Stimulated activated CD8-positive, alpha-beta memory T cell treated with anti-CD3 and anti-CD28 coated beads, Interleukin-12 subunit alpha, Interleukin-12 subunit beta, amount 100 ng/mL, for 1 hour (primary cell): Measurements from ENCODE around the gene HK3.

Experiments used
- DNase-seq: peaks from one replicate; pipeline ENCODE4 v3.0.0-alpha.2; 2020; ENCODE audit warnings: low read depth

The HK3 gene

DNA sequence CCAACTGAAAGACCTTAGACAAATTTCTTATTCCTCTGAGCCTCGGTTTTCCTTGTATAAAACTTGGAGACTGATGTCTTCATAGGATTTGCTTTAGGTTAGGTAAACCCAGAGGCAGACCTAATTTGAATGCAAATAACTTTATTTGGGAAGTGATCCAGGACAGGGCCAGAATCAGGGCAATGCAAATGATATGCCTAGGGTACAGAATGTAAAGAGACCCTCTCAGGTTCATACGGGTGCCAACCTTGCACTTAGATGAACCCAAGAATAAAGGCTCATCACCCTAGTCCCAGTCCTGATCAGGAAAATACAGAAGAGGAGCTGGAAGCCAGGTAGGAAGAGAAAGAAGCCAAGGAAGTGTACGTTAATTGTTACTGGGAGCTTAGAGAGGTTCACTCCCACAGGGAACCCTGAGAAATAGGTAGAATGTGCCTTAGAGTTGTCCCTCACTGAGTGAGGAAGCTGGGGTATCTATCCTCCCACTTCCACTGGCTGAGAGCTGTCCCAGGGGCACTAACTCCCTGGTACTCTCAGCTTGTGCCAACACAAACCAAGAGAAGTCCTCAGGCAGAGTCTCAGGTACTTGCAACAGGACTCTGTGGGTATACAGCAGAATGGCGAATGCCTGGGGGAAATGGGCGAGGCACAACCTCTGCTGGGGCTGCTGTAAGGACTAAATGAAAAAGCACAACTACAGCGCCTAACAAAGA, 3.1 kb upstream of the HK3 start:
- DNase-seq, result no peak

DNA sequence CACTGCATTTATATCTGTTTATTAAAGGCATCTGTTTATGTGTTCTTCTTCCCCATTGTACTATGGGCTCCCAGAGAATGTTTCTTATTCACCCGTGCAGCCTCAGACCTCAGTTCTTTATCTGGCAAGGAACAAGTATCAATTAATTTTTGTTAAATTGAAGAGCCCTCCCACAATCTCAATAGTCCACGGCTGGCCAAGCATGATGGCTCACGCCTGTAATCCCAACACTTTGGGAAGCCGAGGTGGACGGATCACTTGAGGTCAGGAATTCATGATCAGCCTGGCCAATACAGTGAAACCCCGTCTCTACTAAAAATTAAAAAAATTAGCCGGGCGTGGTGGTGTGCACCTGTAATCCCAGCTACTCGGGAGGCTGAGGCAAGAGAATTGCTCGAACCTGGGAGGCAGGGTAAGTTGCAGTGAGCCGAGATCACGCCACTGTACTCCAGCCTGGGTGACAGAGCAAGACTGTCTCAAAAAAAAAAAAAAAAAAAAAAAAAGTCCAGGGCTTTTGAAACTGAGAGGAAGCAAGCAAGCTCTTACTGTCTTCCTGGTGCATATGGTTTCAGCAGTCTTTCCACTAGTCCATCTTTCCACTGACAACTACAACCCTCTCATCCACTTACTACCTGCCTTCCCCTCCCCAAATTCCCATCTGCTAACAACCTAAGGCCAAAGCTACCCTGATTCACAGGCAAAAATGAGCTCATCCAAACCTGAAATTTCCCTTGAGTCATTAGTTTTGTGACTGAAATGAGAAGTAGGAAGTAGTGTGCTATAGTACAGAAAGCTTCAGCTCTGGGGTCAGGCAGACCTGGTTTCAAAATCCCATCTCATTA, 2.3 kb upstream of the HK3 start:
- DNase-seq, result no peak

DNA sequence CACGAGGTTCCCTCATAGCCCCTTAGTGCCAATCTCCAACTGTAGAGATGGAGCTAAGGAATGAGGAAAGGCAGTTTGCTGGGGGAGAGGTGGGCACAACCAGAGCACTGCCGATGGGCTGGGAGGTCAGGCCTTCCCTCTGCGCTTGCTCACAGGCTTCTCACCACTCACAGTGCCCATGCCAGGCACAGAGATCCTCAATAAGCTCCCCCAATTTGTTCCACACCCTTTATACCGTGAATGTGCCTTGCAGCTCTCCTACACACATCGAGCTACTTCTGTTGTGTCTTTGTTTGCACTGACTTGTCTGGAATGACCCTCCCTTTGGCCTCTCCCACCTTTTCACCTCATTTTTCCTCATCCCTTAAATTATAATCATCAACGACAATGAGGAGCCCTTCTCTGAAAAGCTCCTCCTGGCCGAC, 1.6 kb upstream of the HK3 start:
- DNase-seq, result no peak

DNA sequence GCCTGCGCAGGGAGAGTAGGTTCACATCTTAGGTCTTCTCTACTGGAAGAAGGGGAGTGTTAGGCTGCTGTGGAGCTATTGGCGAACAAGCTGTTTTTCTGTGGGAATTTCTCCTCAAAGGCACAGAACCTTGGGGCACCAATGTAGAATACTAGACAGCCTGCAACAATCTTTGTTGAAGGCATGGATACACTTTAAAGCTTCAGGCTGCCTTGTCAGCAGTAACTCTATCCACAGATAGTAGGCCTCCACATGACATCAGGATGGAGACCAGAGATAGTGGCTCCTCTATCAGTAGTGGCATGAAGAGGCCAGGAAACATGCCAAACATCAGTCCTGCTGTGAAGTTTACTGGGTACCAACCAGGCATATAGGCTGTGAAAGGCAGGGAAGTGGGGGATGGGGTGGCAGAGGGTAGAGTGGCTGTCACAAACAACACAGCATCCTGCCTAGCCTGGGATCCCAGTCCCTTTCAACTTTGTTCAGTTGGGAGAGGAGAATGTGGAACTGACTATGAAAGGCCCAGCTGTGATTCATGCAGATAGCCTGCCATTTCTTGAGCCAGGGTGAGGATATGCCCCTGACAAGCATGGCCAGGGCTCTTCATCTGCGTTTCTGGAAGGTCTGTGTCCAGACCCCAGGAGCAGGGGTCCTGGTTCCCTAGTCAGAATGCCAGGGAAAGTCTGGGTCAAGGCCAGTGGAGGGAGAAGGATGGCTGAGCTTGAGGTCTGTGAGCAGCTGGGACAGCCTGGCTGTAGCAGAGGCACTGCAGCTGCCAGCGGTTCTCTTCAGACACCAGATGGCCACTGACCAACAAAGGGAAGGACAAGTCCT, 1.0 kb upstream of the HK3 start:
- DNase-seq, result no peak

DNA sequence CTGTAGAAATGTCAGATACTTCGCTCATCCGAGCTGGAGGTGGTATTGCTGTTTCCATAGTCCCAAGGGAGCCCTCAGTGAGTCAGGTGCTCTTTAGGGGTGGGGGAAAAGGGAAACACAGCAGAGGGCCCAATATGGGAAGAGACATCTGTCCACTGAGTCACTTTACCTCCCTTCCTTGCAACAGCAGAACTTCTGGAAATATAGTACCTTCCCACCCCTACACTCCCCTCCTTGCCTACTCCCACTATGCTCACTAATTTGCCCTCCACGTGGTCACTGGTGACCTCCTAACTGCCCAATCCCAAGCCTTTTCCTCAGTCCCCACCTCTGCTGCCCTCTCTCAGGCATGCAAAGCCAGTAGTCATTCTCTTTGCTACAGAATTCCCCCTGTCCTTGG, 1.9 kb downstream of the HK3 start:
- no peak for DNase-seq

DNA sequence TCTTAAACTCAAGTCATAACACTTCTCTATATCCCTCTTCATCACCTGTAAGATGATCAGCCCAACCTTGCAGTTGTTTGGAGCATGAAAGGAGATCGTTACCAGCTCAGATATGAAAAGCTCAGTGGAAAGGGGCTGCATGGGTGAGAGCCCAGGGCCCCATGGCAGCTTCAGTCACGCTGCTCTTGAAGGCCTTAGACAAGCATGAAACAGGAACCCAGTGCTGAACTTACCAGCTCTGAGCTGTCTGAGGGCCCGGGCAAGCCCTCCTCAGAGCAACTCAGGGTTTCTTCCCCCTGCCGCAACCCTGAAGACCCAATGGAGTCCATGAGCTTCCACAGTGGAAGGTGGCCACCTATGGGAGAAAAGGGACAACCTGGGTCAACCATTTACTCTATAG, 3.3 kb downstream of the HK3 start:
- no peak for DNase-seq

DNA sequence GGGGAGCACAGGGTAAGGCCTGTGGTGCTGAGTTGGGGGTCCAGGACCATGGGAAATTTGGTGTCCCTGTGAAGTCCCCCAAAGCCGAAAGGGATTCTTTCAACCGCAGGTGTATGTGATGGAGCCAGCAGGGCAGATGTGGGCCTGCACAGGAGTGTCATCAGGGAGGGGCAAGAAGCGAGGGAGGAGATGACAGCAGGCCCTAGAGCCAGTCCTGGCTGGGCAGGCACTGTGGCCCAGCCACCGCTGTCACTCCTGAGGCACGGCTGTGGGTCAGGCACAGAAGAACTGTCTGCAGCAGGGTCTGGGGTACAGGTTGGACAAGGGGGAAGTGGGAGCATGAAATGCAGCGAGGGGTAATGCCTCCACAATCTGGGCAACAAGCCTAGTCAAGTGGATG, 4.8 kb downstream of the HK3 start:
- no peak for DNase-seq

DNA sequence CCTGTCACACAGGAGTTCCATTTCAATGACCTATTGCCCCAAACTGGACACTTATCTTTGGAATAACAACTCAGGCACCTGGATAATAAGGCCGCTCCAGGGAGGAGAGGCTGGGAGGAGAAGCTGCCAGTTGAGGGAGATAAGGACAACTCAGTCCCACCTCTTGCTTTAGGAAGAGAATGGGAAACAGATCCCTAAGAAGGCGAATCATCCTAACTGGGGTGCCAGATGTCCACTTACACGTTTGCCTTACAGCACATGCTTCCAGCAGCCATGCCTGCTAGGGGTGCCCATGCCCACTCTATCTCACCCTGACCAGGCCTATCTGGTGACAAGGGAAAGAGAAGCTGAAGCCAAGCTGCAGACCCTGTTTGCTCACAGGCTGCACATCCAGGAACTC, 6.5 kb downstream of the HK3 start:
- no peak for DNase-seq

DNA sequence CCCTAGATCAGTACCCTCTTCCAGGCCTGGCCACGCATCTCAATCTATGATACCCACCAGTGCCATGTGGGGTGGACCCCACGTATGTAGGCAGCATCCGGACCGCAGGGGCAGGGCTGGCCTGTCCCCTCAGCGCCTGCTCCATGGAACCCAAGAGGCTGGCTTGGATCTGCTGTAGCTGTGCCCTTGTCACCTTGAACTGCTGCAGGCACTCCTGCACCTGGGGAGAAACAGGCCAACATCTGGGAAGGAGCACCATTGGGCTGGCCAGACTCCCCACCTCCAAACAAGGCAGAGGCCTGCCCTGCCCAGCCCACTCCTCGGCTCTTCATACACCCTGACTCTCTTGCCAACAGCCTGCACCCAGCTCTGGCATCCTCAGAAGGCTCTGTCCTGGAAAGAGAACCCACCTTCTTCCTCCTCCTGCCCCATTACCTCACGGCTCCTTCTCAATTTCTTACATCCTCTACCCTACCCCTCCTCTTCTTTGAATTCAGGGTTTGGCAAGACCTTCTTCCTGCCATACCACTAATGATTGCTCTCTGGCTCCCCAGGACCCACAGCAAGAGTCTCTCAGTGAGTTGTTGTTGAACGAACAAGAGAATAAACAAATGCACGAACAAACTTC, 7.7 kb downstream of the HK3 start:
- no peak for DNase-seq

DNA sequence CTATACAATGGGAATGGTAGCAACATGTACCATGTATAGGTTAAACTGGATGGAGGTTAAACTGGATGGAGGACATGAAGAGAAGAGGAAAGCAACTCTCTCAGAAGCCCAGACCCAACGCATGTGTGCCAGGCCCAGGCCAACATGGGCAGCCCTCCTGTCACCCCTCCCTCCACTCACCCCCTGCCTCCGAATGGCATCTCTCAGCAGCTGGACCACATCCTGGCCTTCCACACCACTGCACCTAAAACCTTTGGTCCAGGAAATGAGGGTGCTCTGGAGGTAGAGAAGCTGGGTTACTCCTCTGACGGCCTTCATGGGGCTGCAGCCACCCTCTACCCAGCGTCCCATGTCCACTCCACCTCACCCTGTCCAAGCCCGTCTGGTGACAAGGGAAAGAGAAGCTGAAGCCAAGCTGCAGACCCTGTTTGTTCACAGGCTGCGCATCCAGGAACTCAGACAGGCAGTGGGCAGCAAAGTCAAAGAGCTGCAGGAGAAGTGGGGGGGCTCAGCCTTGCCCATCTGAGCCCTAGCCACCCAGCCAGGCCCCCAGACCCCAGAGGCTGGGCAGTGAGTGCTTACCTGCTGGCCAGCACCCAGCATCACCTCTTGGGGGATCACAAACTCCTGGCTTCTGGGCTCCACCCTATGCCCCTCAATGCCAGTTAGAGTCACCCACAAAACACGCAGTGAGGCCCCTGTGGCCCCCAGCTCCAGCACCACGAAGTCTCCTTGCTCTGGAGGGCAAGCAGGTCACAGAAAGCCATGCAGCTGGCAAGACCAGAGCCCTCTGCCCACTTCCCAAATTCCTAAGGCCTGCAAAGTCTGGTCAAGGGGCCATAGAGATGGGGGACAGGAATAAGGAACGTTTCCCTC, 8.5 kb downstream of the HK3 start:
- no peak for DNase-seq

DNA sequence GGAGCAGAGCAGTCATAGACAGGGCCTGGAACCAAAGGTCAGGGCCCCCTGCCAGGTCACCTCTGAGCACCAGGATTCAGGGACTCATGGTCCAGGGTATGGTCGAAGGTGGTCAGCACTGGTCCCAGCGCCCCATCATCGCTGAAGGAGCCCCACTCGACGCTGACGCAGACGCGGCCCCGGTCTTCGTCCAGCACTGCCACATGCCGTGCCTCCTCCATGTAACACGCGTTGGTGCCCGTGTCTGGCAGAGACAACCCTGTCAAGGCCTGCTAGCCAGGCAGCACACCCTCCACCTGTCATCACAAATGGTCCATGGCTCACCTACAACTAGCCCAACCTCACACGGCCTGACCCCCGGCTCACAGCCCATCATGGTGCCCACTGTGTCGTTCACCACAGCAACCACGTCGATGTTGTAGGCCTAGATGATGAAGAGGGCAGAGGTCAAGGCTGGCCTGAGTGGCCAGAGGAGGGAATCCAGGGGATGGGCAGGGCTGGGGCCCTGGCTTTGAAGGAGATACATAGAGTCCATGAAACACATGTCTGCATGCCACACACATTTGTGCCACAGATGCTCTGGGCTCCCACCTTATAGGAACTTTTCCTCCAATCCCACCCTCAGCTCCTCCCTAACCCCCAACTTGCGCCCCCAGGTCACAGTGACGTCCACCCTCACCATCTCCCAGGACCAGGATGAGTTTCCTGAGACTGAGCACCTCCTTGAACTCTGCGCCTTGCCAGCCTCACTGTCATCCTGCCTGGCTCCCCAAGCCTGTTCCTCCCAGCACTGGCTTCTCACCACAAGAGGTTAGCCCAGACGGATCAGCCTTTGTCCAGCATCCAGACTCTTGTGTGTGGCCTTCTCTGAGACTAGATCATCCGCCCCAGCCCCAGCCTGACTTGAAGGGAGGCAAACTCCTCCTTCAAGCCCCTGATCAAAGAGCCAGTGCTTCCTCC, 9.5 kb downstream of the HK3 start:
- no peak for DNase-seq

DNA sequence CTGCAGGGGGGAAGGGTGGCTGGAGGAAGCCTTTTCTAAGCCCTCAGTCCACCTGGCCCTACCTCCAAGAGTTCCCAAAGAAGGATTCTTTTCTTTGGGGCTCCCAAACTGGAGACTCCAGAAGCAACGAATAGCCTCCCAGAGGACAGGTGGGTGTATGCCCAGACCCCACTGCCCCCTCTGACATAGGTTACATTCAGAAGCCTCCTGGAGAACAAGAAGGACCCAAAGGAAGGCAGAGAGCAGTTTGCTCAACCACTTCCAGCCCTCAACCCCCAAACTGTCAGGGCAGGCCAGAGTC, 10.3 kb downstream of the HK3 start:
- no peak for DNase-seq

DNA sequence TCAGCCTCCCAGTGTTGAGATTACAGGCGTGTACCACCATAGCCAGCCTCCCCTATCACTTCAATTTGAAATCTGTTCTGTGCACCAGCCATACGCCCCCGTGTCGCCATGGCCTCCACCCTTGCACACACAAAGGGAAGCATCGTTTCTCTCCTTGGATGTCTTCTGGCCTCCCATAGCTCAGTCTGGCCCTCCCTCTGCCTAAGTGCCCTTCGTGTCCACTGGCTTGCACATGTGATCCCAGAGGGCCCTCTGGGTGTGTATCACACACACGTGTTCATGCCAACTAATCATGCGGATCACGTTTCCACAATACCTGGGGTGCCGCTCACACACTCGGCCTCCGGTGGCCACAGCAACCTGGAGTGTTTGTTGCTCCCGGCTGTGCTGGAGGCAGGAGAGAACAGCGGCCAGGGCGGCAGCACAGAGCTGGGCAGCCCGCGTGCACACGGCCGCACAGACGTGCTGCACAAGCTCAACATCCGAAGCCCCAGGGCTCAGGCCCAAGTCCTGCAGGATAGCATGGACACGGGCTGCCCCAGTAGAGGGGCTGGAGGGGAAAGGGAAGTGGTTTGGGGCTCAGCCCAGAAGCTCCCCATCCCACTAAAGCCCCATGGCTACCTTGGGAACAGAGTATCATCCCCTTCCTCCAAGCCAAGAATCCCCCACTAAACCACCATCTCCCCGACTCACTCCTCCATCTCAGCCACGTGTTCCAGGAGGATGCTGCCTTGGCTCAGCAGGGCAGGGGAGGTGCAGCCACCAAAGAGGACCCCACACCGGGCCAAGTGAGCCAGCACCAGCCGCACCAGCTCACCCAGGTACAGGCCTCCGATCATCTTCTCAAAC, 10.9 kb downstream of the HK3 start:
- no peak for DNase-seq

DNA sequence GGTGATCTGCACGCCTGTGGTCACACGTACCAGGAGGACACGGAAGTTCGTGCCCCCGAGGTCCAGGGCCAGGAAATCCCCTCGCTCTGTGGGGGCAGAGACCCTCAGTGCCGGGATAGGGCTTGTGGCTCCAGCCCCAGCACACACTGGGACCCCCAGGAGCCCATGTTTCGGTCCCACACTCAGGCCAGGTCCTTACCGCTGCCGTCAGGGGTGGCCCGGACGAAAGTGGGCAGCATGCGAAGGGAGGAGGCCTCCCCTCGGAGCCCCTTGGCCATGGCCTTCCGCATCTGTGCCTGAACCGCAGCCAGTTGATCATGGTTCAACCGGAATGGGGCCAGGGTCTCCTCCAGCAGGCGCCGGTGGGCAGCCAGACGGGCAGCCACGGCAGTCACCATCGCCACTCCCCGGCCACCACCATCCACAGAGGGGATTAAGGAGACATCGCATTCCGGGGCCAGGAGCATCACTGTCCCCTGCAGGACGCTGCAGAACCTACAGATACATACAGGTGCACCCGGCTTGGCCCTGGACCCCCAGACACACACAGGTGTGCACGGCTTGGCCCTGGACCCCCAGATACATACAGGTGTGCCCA, 11.8 kb downstream of the HK3 start:
- DNase-seq, result no peak

DNA sequence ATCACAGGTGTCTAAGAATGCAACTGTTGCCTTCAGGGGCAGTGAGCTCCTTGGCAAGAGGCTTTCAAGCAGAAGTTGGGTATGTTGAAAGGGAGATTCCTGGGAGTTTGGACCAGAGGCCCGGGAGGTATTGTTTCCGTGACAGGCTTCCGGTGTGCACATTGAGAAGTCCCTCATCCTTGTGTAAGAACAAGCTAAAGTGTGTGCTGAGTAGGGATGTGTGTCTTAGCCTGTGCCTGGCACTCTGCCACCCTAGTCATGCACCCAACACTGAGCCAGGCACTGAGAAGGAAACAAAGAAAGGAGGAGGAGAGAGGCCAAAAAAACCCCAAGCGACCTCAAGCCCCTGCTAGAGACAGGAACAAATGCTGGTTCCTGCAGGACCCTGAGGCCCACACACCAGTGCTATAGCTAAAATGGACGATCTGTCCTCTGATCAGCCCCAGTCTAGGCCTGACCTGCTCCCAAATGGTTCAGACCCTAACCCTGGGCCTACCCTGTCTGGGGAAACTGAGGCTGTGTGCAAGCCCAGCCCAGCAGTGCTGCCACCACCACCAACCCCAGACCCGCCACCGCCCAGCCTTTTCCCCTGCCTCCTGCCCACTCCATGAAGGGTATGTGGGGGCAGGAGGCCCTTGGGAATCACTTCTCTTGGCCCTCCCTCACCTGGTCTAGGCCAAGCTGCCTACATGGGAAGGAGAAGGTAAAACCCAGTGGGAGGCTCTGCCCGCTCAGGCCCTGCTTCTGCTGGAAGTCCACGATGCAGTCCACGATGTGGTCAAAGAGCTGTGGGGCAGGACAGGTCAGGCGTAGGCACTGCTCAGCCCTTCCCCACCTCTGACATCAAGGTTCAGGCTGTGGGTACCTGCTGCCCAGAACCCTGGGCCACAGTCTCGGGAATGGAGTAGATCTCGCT, 12.6 kb downstream of the HK3 start:
- DNase-seq, result no peak

DNA sequence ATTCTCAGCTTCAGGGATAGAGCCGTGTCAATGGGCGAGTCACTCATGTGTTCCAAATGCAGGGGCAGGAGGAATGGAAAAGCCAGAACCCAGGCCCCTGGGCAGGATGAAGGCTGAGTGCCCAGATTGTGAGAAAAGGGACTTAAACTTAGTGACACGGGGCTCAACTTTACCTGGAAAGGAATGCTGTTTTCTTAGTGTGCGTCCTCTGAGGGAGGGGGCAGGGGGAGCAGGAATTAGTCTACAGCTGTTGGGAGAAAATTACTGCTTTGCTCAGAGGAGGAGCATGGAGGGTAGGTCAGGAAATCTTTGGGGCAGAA, 14.6 kb downstream of the HK3 start:
- DNase-seq, result no peak

DNA sequence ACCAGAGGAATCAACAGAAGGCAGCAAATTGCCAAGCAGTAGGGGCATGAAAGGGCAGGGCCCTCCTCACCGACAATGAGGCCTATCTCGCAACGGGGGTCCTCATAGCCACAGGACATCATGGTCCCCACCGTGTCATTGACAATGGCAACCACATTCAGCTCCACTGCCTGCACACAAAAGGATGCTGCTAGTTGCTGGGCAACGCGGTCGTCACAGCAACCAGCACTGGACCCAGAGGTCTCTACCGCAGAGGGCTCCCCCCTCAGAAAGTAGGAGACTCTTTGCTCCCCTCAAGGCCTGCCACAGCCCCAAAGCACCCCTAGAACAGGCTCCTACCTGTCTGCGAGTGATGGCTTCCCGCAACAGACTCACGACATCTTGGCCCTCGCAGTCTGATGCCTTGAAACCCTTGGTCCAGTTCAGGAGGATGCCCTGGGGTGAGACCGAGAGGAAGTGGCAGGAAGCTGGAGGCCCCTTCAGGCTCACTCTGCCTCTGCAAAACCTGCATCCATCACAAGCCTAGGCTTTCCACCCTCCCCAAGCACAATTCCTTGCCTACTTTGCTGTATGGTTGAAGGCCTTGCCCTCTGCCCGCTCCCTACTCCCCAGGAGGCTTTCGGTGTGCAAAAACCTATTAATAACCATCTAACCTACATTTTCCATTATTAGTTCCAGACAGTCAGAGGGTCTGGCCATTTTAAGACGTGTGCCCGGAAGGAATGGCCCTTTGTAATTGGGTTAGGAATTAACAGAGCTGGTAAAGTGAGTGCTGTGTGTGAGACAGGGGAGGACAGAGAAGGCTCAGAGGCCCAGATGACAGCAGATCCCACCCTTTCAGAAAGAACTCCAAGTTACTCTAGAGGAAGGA, 15.2 kb downstream of the HK3 start:
- DNase-seq, result no peak
